Calu3 (cell line): ENCODE measurements around the gene OR9A2. TPM values are rescaled to one million over a fixed set of nuclear protein-coding genes. Genes with fewer than 3 reads are reported as not detected.

Source experiments
- BruUV-seq: library from RNA; stranded (reverse); fragments of 400-500 nt; replicated peaks from 2 replicates; lab custom pipeline; 2021; lab: Mats Ljungman, UMichigan
- CTCF ChIA-PET: fragments of 300-600 bp; sonication (Branson Sonifier 250); formaldehyde crosslinking; loops from one replicate; lab custom pipeline; 2022; ENCODE audit warnings: antibody characterized with exemption; lab: Charles Lee
- DNase-seq: peaks from one replicate; pipeline ENCODE4 v3.0.0; 2022
- H3K27ac Mint-ChIP-seq: one replicate; pipeline ENCODE4 v1.8.0; 2022; ENCODE audit warnings: mixed read lengths; ENCODE audit not compliant: unreplicated experiment
- H3K27me3 Mint-ChIP-seq: one replicate; pipeline ENCODE4 v1.8.0; 2022; ENCODE audit warnings: mixed read lengths; ENCODE audit not compliant: unreplicated experiment
- H3K36me3 Mint-ChIP-seq: one replicate; pipeline ENCODE4 v1.8.0; 2022; ENCODE audit warnings: mild to moderate bottlenecking, moderate library complexity, mixed read lengths; ENCODE audit not compliant: insufficient read depth, unreplicated experiment
- H3K4me1 Mint-ChIP-seq: one replicate; pipeline ENCODE4 v1.8.0; 2022; ENCODE audit warnings: mild to moderate bottlenecking, low read depth, mixed read lengths; ENCODE audit not compliant: unreplicated experiment
- H3K4me3 Mint-ChIP-seq: one replicate; pipeline ENCODE4 v1.8.0; 2022; ENCODE audit warnings: mild to moderate bottlenecking, low read depth, moderate library complexity, mixed read lengths; ENCODE audit not compliant: unreplicated experiment
- H3K9me3 Mint-ChIP-seq: one replicate; pipeline ENCODE4 v1.8.0; 2022; ENCODE audit warnings: low read depth, mixed read lengths; ENCODE audit not compliant: unreplicated experiment
- intact Hi-C: fragments of 100-400 bp; cut with micrococcal nuclease; formaldehyde crosslinking; loops from one replicate; pipeline ENCODE4 v1.10.0; 2022; ENCODE audit not compliant: unreplicated experiment
- total RNA-seq: library from RNA; stranded (reverse); gene quantifications from 2 replicates; pipeline ENCODE4 v1.2.3, GENCODE V29; 2022
- TF ChIP-seq, protein P1 (sequence below): fragments of 200-600 bp; IDR thresholded peaks from one replicate; pipeline ENCODE4 v1.8.0; 2022; ENCODE audit warnings: antibody characterized with exemption; ENCODE audit not compliant: unreplicated experiment

The OR9A2 gene
- total RNA-seq, 1 experiment from 2014 or later = not detected

DNA sequence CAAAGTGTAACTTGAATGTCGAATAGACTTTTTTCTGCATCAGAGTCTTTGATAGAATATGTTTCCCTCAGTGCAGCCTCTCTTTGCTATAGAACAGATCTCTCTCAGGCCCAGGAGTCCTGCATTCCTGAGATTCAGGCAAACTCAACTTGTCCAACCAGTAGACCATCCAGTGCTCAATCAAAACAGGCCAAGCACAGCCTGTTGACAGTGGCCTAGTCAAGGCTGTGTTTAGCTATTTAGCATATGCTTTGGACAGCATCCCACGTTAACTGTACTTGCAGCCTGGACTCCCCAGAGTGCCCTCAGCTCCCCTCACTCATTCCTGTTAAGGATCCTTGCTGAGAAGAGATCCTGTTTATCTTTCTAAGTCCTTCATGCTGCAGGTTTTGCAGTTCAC lies 41.5 kb upstream of the OR9A2 start:
- peaks cover 3% of the 10 kb centered on the region for H3K36me3 Mint-ChIP-seq
- H3K9me3 Mint-ChIP-seq = no peaks in the 10 kb centered on the region
- no TSS peak for BruUV-seq
- H3K27me3 Mint-ChIP-seq = peaks cover 48% of the 10 kb centered on the region
- intact Hi-C loops = no loop called here
- CTCF ChIA-PET = no interaction called here
- no peaks in the 10 kb centered on the region for H3K4me1 Mint-ChIP-seq
- DNase-seq = no peak
- no peak overlapping the region for H3K4me3 Mint-ChIP-seq
- TF ChIP-seq, protein P1, sequence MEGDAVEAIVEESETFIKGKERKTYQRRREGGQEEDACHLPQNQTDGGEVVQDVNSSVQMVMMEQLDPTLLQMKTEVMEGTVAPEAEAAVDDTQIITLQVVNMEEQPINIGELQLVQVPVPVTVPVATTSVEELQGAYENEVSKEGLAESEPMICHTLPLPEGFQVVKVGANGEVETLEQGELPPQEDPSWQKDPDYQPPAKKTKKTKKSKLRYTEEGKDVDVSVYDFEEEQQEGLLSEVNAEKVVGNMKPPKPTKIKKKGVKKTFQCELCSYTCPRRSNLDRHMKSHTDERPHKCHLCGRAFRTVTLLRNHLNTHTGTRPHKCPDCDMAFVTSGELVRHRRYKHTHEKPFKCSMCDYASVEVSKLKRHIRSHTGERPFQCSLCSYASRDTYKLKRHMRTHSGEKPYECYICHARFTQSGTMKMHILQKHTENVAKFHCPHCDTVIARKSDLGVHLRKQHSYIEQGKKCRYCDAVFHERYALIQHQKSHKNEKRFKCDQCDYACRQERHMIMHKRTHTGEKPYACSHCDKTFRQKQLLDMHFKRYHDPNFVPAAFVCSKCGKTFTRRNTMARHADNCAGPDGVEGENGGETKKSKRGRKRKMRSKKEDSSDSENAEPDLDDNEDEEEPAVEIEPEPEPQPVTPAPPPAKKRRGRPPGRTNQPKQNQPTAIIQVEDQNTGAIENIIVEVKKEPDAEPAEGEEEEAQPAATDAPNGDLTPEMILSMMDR = no peak
- H3K27ac Mint-ChIP-seq = no peak overlapping the region

DNA sequence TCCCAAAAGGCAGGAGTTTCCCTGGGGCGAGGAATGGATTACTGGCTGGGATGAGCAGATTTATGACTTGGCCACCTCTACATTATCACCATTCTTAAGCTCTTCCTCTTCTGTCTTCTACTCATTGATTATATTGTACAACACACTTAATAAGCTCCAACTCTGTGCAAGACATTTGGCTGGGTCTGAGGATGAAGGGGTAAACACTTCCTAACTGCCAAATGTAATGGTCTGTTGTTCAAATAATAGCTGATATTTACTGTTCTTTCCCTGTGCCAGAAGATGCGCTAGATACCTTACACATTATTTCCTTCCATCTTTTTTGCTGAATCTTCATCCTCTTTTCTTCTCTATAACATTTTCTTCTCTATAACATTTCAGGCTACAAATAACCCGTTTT lies 36.8 kb upstream of the OR9A2 start:
- H3K4me1 Mint-ChIP-seq = no peaks in the 10 kb centered on the region
- intact Hi-C loops = no loop called here

DNA sequence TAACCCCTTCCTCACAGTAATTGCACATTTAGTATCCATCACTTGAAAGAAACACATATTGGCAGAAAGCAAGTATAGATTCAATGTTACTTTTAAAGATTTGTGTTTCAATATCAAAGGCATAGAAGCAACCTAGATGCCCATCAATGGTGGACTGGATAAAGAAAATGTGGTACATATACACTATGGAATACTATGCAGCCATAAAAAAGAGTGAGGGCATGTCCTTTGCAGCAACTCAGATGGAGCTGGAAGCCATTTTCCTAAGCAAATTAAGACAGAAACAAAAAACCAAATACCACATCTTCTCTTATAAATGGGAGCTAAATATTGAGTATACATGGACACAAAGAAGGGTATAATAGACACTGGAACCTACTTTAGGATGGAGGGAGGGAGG lies 28.8 kb upstream of the OR9A2 start:
- no TSS peak for BruUV-seq
- H3K27ac Mint-ChIP-seq = no peak overlapping the region
- CTCF ChIA-PET = no interaction called here
- no peaks in the 10 kb centered on the region for H3K36me3 Mint-ChIP-seq
- H3K4me1 Mint-ChIP-seq = no peaks in the 10 kb centered on the region
- DNase-seq = no peak
- H3K27me3 Mint-ChIP-seq = peaks cover 43% of the 10 kb centered on the region
- H3K4me3 Mint-ChIP-seq = no peak overlapping the region
- intact Hi-C loops = no loop called here
- TF ChIP-seq, protein P1 = no peak
- no peaks in the 10 kb centered on the region for H3K9me3 Mint-ChIP-seq

More for the DNA sequence above, 36.8 kb upstream of the OR9A2 start:
- H3K9me3 Mint-ChIP-seq = peaks cover 4% of the 10 kb centered on the region
- no peak overlapping the region for H3K27ac Mint-ChIP-seq
- no peaks in the 10 kb centered on the region for H3K36me3 Mint-ChIP-seq
- DNase-seq = no peak
- peaks cover 57% of the 10 kb centered on the region for H3K27me3 Mint-ChIP-seq
- TF ChIP-seq, protein P1 = no peak
- no peak overlapping the region for H3K4me3 Mint-ChIP-seq
- CTCF ChIA-PET = no interaction called here
- BruUV-seq = no TSS peak

DNA sequence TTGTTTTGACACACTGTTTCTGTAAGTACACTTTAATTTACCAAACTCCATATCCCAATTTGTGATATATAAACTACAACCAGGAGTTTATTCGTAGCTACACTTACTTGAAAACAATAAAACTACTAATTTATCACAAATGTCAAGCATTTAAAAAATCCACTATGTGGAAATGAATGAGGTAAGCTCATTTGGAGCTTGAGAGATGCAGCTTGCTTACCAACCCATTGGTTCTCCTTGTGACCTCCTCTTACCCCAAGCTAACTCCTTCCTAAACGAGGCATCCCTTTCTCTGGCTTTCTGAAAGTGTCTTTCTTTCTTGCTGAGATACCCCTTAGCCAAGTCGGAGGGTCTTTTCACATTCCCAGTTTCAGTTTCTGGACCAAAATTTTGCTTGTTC lies 27.7 kb upstream of the OR9A2 start:
- peaks cover 43% of the 10 kb centered on the region for H3K27me3 Mint-ChIP-seq

More for the DNA sequence above, 27.7 kb upstream of the OR9A2 start:
- intact Hi-C loops = no loop called here
- DNase-seq = no peak
- Mint-ChIP-seq H3K27ac (no peak overlapping the region), H3K36me3 (no peaks in the 10 kb centered on the region), H3K9me3 (no peaks in the 10 kb centered on the region), H3K4me1 (no peaks in the 10 kb centered on the region), H3K4me3 (no peak overlapping the region)
- BruUV-seq = no TSS peak
- TF ChIP-seq, protein P1 = no peak
- CTCF ChIA-PET = no interaction called here
